Measurements from ENCODE around the gene GJB5. TPM values are rescaled to one million over a fixed set of nuclear protein-coding genes. Genes with fewer than 3 reads are reported as not detected.

The GJB5 gene
- total RNA-seq, 2 experiments from 2014 or later, result not detected

GRCh38 chr1:34800214-34800613 lies 45.4 kb downstream of the GJB5 start:
- CTCF ChIA-PET, result no interaction called here

GRCh38 chr1:34803770-34804169 lies 48.9 kb downstream of the GJB5 start:
- H3K27me3 Mint-ChIP-seq, result peaks cover 3% of the 10 kb centered on the region
- CTCF ChIA-PET, result no interaction called here
- no peak for DNase-seq
- no peak for ATAC-seq
- no peak overlapping the region for H3K4me3 Mint-ChIP-seq
- H3K27ac Mint-ChIP-seq, result no peak overlapping the region
- peaks cover 2% of the 10 kb centered on the region for H3K36me3 Mint-ChIP-seq
- no peaks in the 10 kb centered on the region for H3K9me3 Mint-ChIP-seq (ENCODE audit: low read depth)
- H3K4me1 Mint-ChIP-seq, result peaks cover 3% of the 10 kb centered on the region

More at GRCh38 chr1:34800214-34800613, 45.4 kb downstream of the GJB5 start:
- DNase-seq, result no peak
- peaks cover 3% of the 10 kb centered on the region for H3K27me3 Mint-ChIP-seq
- H3K27ac Mint-ChIP-seq, result no peak overlapping the region
- no peak for ATAC-seq
- H3K4me1 Mint-ChIP-seq, result peaks cover 3% of the 10 kb centered on the region
- H3K4me3 Mint-ChIP-seq, result no peak overlapping the region
- H3K36me3 Mint-ChIP-seq, result peaks cover 2% of the 10 kb centered on the region
- H3K9me3 Mint-ChIP-seq (ENCODE audit: low read depth), result no peaks in the 10 kb centered on the region

- Mint-ChIP-seq H3K27me3 (peaks cover 3% of the 10 kb centered on the region), H3K4me3 (no peak overlapping the region), H3K36me3 (peaks cover 3% of the 10 kb centered on the region), H3K27ac (no peak overlapping the region), H3K4me1 (peaks cover 4% of the 10 kb centered on the region), H3K9me3 (ENCODE audit: low read depth) (peaks cover 5% of the 10 kb centered on the region)
- CTCF ChIA-PET, result no interaction called here
- DNase-seq (no peak), ATAC-seq (no peak)
Observed at GRCh38 chr1:34806396-34806795, 51.5 kb downstream of the GJB5 start.

Other genes with a start within 250 kb of the GJB5 start
- gene GJB4, start 4.7 kb downstream of the GJB5 start, total RNA-seq, result not detected
- not detected for gene GJB3, start 26.2 kb downstream of the GJB5 start, total RNA-seq
- gene GJA4, start 38.0 kb downstream of the GJB5 start, total RNA-seq, result not detected
- gene SMIM12, start 104.7 kb downstream of the GJB5 start, total RNA-seq, result 10 to 100 TPM; 52.7 to 67.2 TPM
- gene DLGAP3, start 174.6 kb downstream of the GJB5 start, total RNA-seq, result under 1 TPM; 0.50 to 0.66 TPM
- gene TMEM35B, start 230.3 kb downstream of the GJB5 start, total RNA-seq, result 10 to 100 TPM; 29.6 to 30.2 TPM